Loucy (cell line): Measurements from ENCODE around the gene SLCO2B1.

Source experiments
- EZH2phosphoT487 ChIP-seq: fragments of 200-600 bp; IDR thresholded peaks from 2 replicates; pipeline ENCODE4 v1.6.1; 2018; ENCODE audit warnings: antibody characterized with exemption, mild to moderate bottlenecking, moderate library complexity, borderline replicate concordance
- TF ChIP-seq, protein P1 (sequence below): fragments of 200-600 bp; sonication (generic); conservative IDR thresholded peaks from 2 replicates; pipeline ENCODE4 v1.5.1; 2014; ENCODE audit warnings: mild to moderate bottlenecking, antibody characterized with exemption, low read length

DNA sequence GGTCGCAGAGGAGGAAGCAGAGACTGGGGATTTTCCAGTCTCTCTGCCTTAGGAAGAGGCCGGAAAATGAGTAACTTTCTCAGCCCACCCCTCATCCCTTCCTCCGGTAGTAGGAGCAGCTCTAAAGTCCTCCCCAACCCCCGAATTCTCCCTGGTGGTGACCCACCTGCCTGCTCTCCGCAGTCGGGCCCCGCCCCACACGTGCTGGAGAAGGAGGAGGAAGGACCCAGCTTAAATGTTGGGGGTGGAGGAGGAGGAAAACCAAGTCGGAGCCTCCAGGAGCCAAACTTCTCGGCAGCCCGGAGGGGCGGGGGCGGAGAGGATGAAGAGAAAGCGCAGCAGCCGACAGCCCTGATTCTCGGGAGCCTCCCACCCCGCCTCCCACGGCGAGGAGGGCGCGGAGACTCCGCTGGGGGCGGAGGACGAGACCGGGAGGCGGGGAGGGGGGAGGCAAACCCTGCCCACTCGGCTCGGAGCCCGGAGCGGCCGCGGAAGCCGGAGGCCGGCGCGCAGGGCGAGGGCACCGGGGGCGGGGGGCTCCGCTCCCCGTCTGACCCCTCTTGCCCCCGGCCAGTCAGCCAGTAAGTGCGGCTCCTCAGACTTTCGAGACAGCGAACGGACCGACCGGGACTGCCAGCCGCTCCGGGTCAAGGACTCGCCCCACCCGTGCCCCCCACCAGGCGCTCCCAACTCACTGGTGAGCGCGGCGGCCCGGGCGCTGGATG is 89.6 kb downstream of the SLCO2B1 start, which contains the start of gene TPBGL:
- TF ChIP-seq, protein P1, sequence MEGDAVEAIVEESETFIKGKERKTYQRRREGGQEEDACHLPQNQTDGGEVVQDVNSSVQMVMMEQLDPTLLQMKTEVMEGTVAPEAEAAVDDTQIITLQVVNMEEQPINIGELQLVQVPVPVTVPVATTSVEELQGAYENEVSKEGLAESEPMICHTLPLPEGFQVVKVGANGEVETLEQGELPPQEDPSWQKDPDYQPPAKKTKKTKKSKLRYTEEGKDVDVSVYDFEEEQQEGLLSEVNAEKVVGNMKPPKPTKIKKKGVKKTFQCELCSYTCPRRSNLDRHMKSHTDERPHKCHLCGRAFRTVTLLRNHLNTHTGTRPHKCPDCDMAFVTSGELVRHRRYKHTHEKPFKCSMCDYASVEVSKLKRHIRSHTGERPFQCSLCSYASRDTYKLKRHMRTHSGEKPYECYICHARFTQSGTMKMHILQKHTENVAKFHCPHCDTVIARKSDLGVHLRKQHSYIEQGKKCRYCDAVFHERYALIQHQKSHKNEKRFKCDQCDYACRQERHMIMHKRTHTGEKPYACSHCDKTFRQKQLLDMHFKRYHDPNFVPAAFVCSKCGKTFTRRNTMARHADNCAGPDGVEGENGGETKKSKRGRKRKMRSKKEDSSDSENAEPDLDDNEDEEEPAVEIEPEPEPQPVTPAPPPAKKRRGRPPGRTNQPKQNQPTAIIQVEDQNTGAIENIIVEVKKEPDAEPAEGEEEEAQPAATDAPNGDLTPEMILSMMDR, result no peak
- TF ChIP-seq EZH2phosphoT487, result no peak
